ENCODE measurements around the gene ADCY9. TPM values are rescaled to one million over a fixed set of nuclear protein-coding genes. Genes with fewer than 3 reads are reported as not detected.

ADCY9 gene
- total RNA-seq, 1 experiment from 2014 or later, result 4.7 TPM

- H4K20me1 ChIP-seq (ENCODE audit: control insufficient read depth, insufficient read depth, insufficient read length), result peaks cover 2% of the 10 kb centered on the region
- Mint-ChIP-seq H3K27me3 (ENCODE audit: low read depth) (no peaks in the 10 kb centered on the region; the same call in 1 of the 2 replicates), H3K4me1 (peaks cover 16 to 29% of the 10 kb centered on the region in 2 experiments), H3K9me3 (no peaks in the 10 kb centered on the region; a peak in 1 of 5 replicates), H3K4me3 (no peak overlapping the region), H3K36me3 (ENCODE audit: insufficient read depth in 1 of 3, low read depth in 3 of 3) (no peaks in the 10 kb centered on the region), H3K27ac (no peak overlapping the region)
- H2AK5ac ChIP-seq (ENCODE audit: insufficient read length, low read length), result no peak overlapping the region
- H3K9me3 ChIP-seq (ENCODE audit: control insufficient read depth, low read depth, low read length), result no peaks in the 10 kb centered on the region
- no peak overlapping the region for H3K4ac ChIP-seq (ENCODE audit: low read depth, low read length)
- DNase-seq, result no peak
- H3K4me2 ChIP-seq (ENCODE audit: insufficient read depth, insufficient read length, low read length), result no peak overlapping the region
- TF ChIP-seq CTCF (conservative IDR thresholded peaks at IDR 0.05), result no peak
- no peak overlapping the region for H3K23ac ChIP-seq (ENCODE audit: insufficient read length, low read depth, low read length)
- no peak overlapping the region for H3K18ac ChIP-seq (ENCODE audit: insufficient read length, low read depth, low read length)
- no peak overlapping the region for H3T11ph ChIP-seq (ENCODE audit: low read length)
- no peak overlapping the region for H2BK120ac ChIP-seq (ENCODE audit: low read depth, low read length, poor library complexity, severe bottlenecking)
- no peak overlapping the region for H2AFZ ChIP-seq (ENCODE audit: low read length)
- H3K14ac ChIP-seq (ENCODE audit: insufficient read depth, low read length), result no peak overlapping the region
- no peak overlapping the region for H2BK5ac ChIP-seq (ENCODE audit: insufficient read length, low read length)
- H2BK20ac ChIP-seq (ENCODE audit: low read depth, low read length, poor library complexity, severe bottlenecking), result no peak overlapping the region
- no peak overlapping the region for H4K5ac ChIP-seq (ENCODE audit: insufficient read length, low read depth, low read length)
- no peak overlapping the region for H4K8ac ChIP-seq (replicated peaks; ENCODE audit: insufficient read length, low read depth, low read length)
- H4K91ac ChIP-seq (ENCODE audit: insufficient read length, low read depth, low read length), result no peak overlapping the region
- no peaks in the 10 kb centered on the region for H3K4me1 ChIP-seq (ENCODE audit: insufficient read depth, low read length)
- H3K56ac ChIP-seq (ENCODE audit: insufficient read length, low read depth, low read length), result no peak overlapping the region
- H2BK12ac ChIP-seq (ENCODE audit: insufficient read length, low read depth, low read length), result no peak overlapping the region
- H3K9ac ChIP-seq (ENCODE audit: extremely low read depth, insufficient read length, low read length), result no peak overlapping the region
- H3K27ac ChIP-seq (ENCODE audit: insufficient read length, low read depth, low read length), result no peak overlapping the region
- 100% methylated on average over 1 of the region's 5 CpGs for WGBS (ENCODE audit: extremely low coverage, insufficient read length, low lambda C conversion rate)
- no peaks in the 10 kb centered on the region for H3K23me2 ChIP-seq (ENCODE audit: insufficient read length, low read depth, low read length, poor library complexity, severe bottlenecking)
- no peak overlapping the region for H2BK15ac ChIP-seq (ENCODE audit: low read depth, low read length)
- no peaks in the 10 kb centered on the region for H3K79me1 ChIP-seq (ENCODE audit: insufficient read depth, low read depth, low read length, poor library complexity, severe bottlenecking)
- H3K27me3 ChIP-seq (ENCODE audit: insufficient read depth, low read length), result no peaks in the 10 kb centered on the region
- no peaks in the 10 kb centered on the region for H3K79me2 ChIP-seq (ENCODE audit: insufficient read depth, low read length)
Measured at GRCh38 chr16:4092547-4093265, 23.5 kb downstream of the ADCY9 start.

Measured in H9 (cell line).